Astrocyte (in vitro differentiated cells and primary cell): Measurements from ENCODE around the gene DRG1. TPM values are rescaled to one million over a fixed set of nuclear protein-coding genes. Genes with fewer than 3 reads are reported as not detected.

ENCODE experiments used
- DNase-seq: peaks from one replicate; pipeline ENCODE4 v3.0.0-alpha.2; 2010; ENCODE audit warnings: low read depth
- FAIRE-seq: peaks from 2 replicates; lab custom pipeline; 2011; peaks lifted over from hg19 to GRCh38; lab: Jason Lieb, UNC
- H2AFZ ChIP-seq: 2 replicates; pipeline ENCODE4 v1.6.0; 2012; ENCODE audit warnings: low read depth, low read length, inconsistent platforms
- H3K27ac ChIP-seq: 2 replicates; pipeline ENCODE4 v1.5.1; 2011; ENCODE audit warnings: low read depth, low read length, inconsistent platforms
- H3K27me3 ChIP-seq: 2 replicates; pipeline ENCODE4 v1.6.0; 2011; ENCODE audit warnings: low read length, inconsistent platforms; ENCODE audit not compliant: insufficient read depth
- H3K36me3 ChIP-seq: 2 replicates; pipeline ENCODE4 v1.5.1; 2011; ENCODE audit warnings: low read length, inconsistent platforms; ENCODE audit not compliant: insufficient read depth
- H3K4me1 ChIP-seq: 2 replicates; pipeline ENCODE4 v1.5.1; 2011; ENCODE audit warnings: low read length, inconsistent platforms; ENCODE audit not compliant: insufficient read depth
- H3K4me2 ChIP-seq: 2 replicates; pipeline ENCODE4 v1.6.0; 2012; ENCODE audit warnings: low read length, inconsistent platforms
- H3K4me3 ChIP-seq: 2 replicates; pipeline ENCODE4 v1.5.1; 2011; ENCODE audit warnings: low read depth, mild to moderate bottlenecking, low read length, inconsistent platforms; ENCODE audit not compliant: insufficient read depth
- H3K79me2 ChIP-seq: 2 replicates; pipeline ENCODE4 v1.6.0; 2012; ENCODE audit warnings: mild to moderate bottlenecking, low read length, inconsistent platforms; ENCODE audit not compliant: insufficient read depth
- H3K9ac ChIP-seq: 2 replicates; pipeline ENCODE4 v1.6.0; 2012; ENCODE audit warnings: mild to moderate bottlenecking, low read length, inconsistent platforms
- H3K9me3 ChIP-seq: 2 replicates; pipeline ENCODE4 v1.5.1; 2012; ENCODE audit warnings: low read depth, mild to moderate bottlenecking, low read length, inconsistent platforms; ENCODE audit not compliant: insufficient read depth
- H4K20me1 ChIP-seq: 2 replicates; pipeline ENCODE4 v1.6.0; 2012; ENCODE audit warnings: low read length, inconsistent platforms; ENCODE audit not compliant: insufficient read depth
- H3K27ac Mint-ChIP-seq: one replicate; pipeline ENCODE4 v1.8.0; 2021; ENCODE audit warnings: mild to moderate bottlenecking, mixed read lengths; ENCODE audit not compliant: unreplicated experiment
- H3K27me3 Mint-ChIP-seq: one replicate; pipeline ENCODE4 v1.8.0; 2021; ENCODE audit warnings: low read depth, mixed read lengths; ENCODE audit not compliant: unreplicated experiment
- H3K36me3 Mint-ChIP-seq: one replicate; pipeline ENCODE4 v1.8.0; 2021; ENCODE audit warnings: low read depth, mixed read lengths; ENCODE audit not compliant: unreplicated experiment
- H3K4me1 Mint-ChIP-seq: one replicate; pipeline ENCODE4 v1.8.0; 2021; ENCODE audit warnings: low read depth, mixed read lengths; ENCODE audit not compliant: unreplicated experiment
- H3K4me3 Mint-ChIP-seq: one replicate; pipeline ENCODE4 v1.8.0; 2021; ENCODE audit warnings: mild to moderate bottlenecking, moderate library complexity, mixed read lengths; ENCODE audit not compliant: unreplicated experiment
- H3K9me3 Mint-ChIP-seq: one replicate; pipeline ENCODE4 v1.8.0; 2021; ENCODE audit warnings: mild to moderate bottlenecking, mixed read lengths; ENCODE audit not compliant: unreplicated experiment
- EZH2 ChIP-seq: IDR thresholded peaks from 2 replicates; pipeline ENCODE4 v1.6.1; 2012; ENCODE audit warnings: mild to moderate bottlenecking, low read length, inconsistent platforms; ENCODE audit not compliant: insufficient read depth
- total RNA-seq: library from RNA; stranded (reverse); gene quantifications from 2 replicates; pipeline ENCODE4 v1.2.1, GENCODE V29; 2021
- TF ChIP-seq, protein P1 (sequence below): IDR thresholded peaks from 2 replicates; pipeline ENCODE4 v1.5.1; 2011; ENCODE audit warnings: low read depth, mild to moderate bottlenecking, inconsistent platforms, low read length, moderate library complexity; ENCODE audit not compliant: insufficient read depth

Gene DRG1
- total RNA-seq, 1 donor from 2014 or later: 59.6 TPM

DNA sequence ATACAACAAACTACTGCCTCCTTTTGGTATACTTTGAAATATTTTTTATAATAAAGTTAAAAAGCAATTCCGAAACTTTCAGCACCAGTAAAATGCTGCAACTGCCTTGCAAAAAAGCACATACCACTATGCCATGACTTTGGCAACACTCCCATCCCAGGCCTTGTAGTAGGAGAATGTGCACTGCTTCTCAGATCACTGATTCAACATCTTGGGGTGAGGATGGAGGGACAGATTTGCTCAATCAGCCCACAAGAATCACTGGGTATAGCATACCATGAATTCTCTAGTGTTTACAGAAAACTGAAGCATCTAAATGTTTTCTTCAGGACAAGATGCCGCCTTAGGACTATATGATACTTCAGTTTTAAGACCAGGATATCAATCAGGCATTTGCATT, 75.3 kb downstream of the DRG1 start:
- H3K79me2 ChIP-seq: peaks cover 64% of the 10 kb centered on the region

DNA sequence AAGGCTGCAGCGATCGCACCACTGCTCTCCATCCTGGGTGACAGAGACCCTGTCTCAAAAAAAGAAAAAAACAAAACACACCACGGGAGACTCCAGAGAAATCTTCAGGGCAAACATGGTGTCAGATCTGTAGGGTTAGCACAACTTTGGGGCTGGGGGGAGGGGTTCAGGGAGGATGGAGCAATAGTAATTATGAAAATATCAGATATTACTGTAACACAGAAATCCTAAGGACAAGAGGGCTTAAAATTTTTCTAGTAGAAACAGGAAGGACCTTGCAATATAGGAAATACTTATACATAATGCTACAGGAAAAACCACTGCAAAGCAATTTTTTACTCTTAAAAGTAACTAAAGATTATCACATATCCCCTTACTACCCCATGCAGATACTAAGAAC, 76.4 kb downstream of the DRG1 start:
- H3K4me3 Mint-ChIP-seq: no peak overlapping the region
- TF ChIP-seq, protein P1, sequence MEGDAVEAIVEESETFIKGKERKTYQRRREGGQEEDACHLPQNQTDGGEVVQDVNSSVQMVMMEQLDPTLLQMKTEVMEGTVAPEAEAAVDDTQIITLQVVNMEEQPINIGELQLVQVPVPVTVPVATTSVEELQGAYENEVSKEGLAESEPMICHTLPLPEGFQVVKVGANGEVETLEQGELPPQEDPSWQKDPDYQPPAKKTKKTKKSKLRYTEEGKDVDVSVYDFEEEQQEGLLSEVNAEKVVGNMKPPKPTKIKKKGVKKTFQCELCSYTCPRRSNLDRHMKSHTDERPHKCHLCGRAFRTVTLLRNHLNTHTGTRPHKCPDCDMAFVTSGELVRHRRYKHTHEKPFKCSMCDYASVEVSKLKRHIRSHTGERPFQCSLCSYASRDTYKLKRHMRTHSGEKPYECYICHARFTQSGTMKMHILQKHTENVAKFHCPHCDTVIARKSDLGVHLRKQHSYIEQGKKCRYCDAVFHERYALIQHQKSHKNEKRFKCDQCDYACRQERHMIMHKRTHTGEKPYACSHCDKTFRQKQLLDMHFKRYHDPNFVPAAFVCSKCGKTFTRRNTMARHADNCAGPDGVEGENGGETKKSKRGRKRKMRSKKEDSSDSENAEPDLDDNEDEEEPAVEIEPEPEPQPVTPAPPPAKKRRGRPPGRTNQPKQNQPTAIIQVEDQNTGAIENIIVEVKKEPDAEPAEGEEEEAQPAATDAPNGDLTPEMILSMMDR: no peak
- no peak for TF ChIP-seq EZH2
- H3K27me3 ChIP-seq: no peaks in the 10 kb centered on the region
- H3K4me1 Mint-ChIP-seq: peaks cover 8% of the 10 kb centered on the region
- H3K27me3 Mint-ChIP-seq: no peaks in the 10 kb centered on the region
- no peak overlapping the region for H3K27ac ChIP-seq
- no peak overlapping the region for H3K4me3 ChIP-seq
- no peak overlapping the region for H3K9ac ChIP-seq
- no peak overlapping the region for H3K4me2 ChIP-seq
- peaks cover 71% of the 10 kb centered on the region for H4K20me1 ChIP-seq
- H3K4me1 ChIP-seq: no peaks in the 10 kb centered on the region
- no peaks in the 10 kb centered on the region for H3K9me3 Mint-ChIP-seq
- FAIRE-seq (peak; percentile 17), DNase-seq (no peak)
- H3K79me2 ChIP-seq: peaks cover 72% of the 10 kb centered on the region
- no peaks in the 10 kb centered on the region for H3K9me3 ChIP-seq
- H2AFZ ChIP-seq: no peak overlapping the region
- H3K27ac Mint-ChIP-seq: no peak overlapping the region
- peaks cover 19% of the 10 kb centered on the region for H3K36me3 Mint-ChIP-seq
- peaks cover 16% of the 10 kb centered on the region for H3K36me3 ChIP-seq

More for the DNA sequence above, 75.3 kb downstream of the DRG1 start:
- H3K27ac Mint-ChIP-seq: no peak overlapping the region
- Histone ChIP-seq H3K9ac (no peak overlapping the region), H3K4me3 (no peak overlapping the region), H4K20me1 (peaks cover 65% of the 10 kb centered on the region), H3K36me3 (peaks cover 14% of the 10 kb centered on the region), H2AFZ (no peak overlapping the region), H3K27ac (no peak overlapping the region), H3K4me2 (no peak overlapping the region), H3K4me1 (no peaks in the 10 kb centered on the region), H3K9me3 (no peaks in the 10 kb centered on the region), H3K27me3 (no peaks in the 10 kb centered on the region)
- H3K4me3 Mint-ChIP-seq: no peak overlapping the region
- peaks cover 8% of the 10 kb centered on the region for H3K4me1 Mint-ChIP-seq
- H3K36me3 Mint-ChIP-seq: peaks cover 19% of the 10 kb centered on the region
- peak; percentile 60 for DNase-seq
- no peak for FAIRE-seq
- H3K27me3 Mint-ChIP-seq: no peaks in the 10 kb centered on the region
- no peaks in the 10 kb centered on the region for H3K9me3 Mint-ChIP-seq
- TF ChIP-seq, protein P1: no peak
- no peak for TF ChIP-seq EZH2

DNA sequence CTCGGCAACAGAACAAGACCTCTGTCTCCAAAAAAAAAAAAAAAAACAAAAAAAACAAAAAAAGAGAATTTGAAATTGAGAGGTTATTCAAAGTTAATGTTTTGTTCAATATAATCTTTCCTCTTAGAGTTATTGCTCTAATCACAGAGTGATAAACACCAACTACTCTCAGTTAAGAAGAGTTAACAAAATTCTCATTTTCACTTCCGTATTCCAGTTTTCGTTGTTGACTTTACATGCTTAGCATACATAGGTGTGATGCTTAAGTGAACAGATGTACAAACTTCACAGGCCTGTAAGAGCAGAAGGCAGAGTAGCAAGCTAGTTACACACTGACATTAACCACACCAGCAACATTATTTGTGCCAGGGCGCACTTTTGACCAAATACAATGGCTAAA, 77.9 kb downstream of the DRG1 start:
- H3K36me3 ChIP-seq: peaks cover 24% of the 10 kb centered on the region
- DNase-seq: no peak
- Mint-ChIP-seq H3K4me1 (peaks cover 5% of the 10 kb centered on the region), H3K36me3 (peaks cover 21% of the 10 kb centered on the region), H3K27ac (no peak overlapping the region), H3K27me3 (no peaks in the 10 kb centered on the region), H3K4me3 (no peak overlapping the region), H3K9me3 (no peaks in the 10 kb centered on the region)
- H3K79me2 ChIP-seq: peaks cover 81% of the 10 kb centered on the region
- no peaks in the 10 kb centered on the region for H3K4me1 ChIP-seq
- no peak overlapping the region for H3K4me2 ChIP-seq
- H3K9ac ChIP-seq: no peak overlapping the region
- no peak overlapping the region for H3K4me3 ChIP-seq
- no peak for FAIRE-seq
- H3K27ac ChIP-seq: no peak overlapping the region
- peaks cover 80% of the 10 kb centered on the region for H4K20me1 ChIP-seq
- H2AFZ ChIP-seq: no peak overlapping the region
- H3K9me3 ChIP-seq: no peaks in the 10 kb centered on the region
- no peak for TF ChIP-seq EZH2
- TF ChIP-seq, protein P1: no peak
- H3K27me3 ChIP-seq: no peaks in the 10 kb centered on the region
